Tibial nerve (tissue), 4 donors: ENCODE data around the gene DOK3. TPM values are rescaled to one million over a fixed set of nuclear protein-coding genes. Genes with fewer than 3 reads are reported as not detected.
A peak's percentile ranks its signal among the peaks of the same experiment; 100 is the strongest.

Experiments used
- DNase-seq, 2 donors: peaks; one replicate each; pipeline ENCODE4 v3.0.0-alpha.2; 2019; ENCODE audit warnings: low spot score in 2 of 2
- H3K27ac ChIP-seq, 4 donors: fragments of 200-600 bp; sonication (generic) in 3 of 4; one replicate each; pipeline ENCODE4 v1.5.1; 2017 to 2019; ENCODE audit warnings: mild to moderate bottlenecking in 1 of 4
- H3K27me3 ChIP-seq, 2 donors: fragments of 200-600 bp; sonication (generic) in 1 of 2; one replicate each; pipeline versions ENCODE4 v1.5.1 to v1.6.0; 2017 to 2019
- H3K36me3 ChIP-seq, 3 donors: fragments of 200-600 bp; sonication (generic); one replicate each; pipeline ENCODE4 v1.5.1; 2018 to 2019
- H3K4me1 ChIP-seq, 4 donors: fragments of 200-600 bp; sonication (generic) in 3 of 4; one replicate each; pipeline ENCODE4 v1.5.1; 2017 to 2019
- H3K4me3 ChIP-seq, 4 donors: fragments of 200-600 bp; sonication (generic) in 3 of 4; one replicate each; pipeline ENCODE4 v1.5.1; 2017 to 2019; ENCODE audit warnings: mild to moderate bottlenecking in 1 of 4, moderate library complexity in 1 of 4
- H3K9me3 ChIP-seq, 4 donors: fragments of 200-600 bp; sonication (generic) in 3 of 4; one replicate each; pipeline ENCODE4 v1.5.1; 2017 to 2019
- EP300 ChIP-seq, 2 donors: sonication (generic); formaldehyde crosslinking; IDR thresholded peaks; one replicate each; pipeline ENCODE4 v1.6.1; 2017; ENCODE audit warnings: antibody characterized with exemption in 2 of 2, mild to moderate bottlenecking in 1 of 2
- POLR2A ChIP-seq, 2 donors: fragments of 450-650 bp; IDR thresholded peaks; one replicate each; pipeline ENCODE4 v1.6.1; 2017; ENCODE audit warnings: antibody characterized with exemption in 2 of 2, mild to moderate bottlenecking in 2 of 2, moderate library complexity in 2 of 2
- WGBS, 2 donors: methylation state at CpG; one replicate each; pipeline ENCODE4 v1.1.5; 2018; 5-methylcytosine and 5-hydroxymethylcytosine counted together
- total RNA-seq, 4 donors: library from RNA; depleted of rRNA; stranded (reverse); fragments of >200 nt; gene quantifications; one replicate each; pipeline ENCODE4 v1.1.0, GENCODE V29; 2016
- TF ChIP-seq, protein P1 (sequence below), 5 experiments: fragments of 200-600 bp in 3 of 5; fragments of 450-650 bp in 2 of 5; sonication (generic) in 3 of 5; IDR thresholded peaks; one replicate each; pipeline ENCODE4 v1.5.1; 2016 to 2019; ENCODE audit warnings: antibody characterized with exemption in 5 of 5, mild to moderate bottlenecking in 3 of 5, moderate library complexity in 2 of 5

DOK3 gene
- total RNA-seq, 4 donors from 2014 or later = 7.8 to 20.1 (median 11.5) TPM

GRCh38 chr5:177510567-177511053 is 984 bp upstream of the DOK3 start:
- H3K36me3 ChIP-seq = peaks cover 2 to 59% (median 13%) of the 10 kb centered on the region in 3 donors

GRCh38 chr5:177509991-177510566 is 453 bp upstream of the DOK3 start:
- no peak for DNase-seq
- peaks cover 0 to 25% (median 2%) of the 10 kb centered on the region in 4 donors for H3K4me1 ChIP-seq
- no peaks in the 10 kb centered on the region for H3K27me3 ChIP-seq
- TF ChIP-seq EP300 (IDR thresholded peaks at IDR 0.05) (no peak), POLR2A (IDR thresholded peaks at IDR 0.05) (no peak)
- TF ChIP-seq, protein P1, sequence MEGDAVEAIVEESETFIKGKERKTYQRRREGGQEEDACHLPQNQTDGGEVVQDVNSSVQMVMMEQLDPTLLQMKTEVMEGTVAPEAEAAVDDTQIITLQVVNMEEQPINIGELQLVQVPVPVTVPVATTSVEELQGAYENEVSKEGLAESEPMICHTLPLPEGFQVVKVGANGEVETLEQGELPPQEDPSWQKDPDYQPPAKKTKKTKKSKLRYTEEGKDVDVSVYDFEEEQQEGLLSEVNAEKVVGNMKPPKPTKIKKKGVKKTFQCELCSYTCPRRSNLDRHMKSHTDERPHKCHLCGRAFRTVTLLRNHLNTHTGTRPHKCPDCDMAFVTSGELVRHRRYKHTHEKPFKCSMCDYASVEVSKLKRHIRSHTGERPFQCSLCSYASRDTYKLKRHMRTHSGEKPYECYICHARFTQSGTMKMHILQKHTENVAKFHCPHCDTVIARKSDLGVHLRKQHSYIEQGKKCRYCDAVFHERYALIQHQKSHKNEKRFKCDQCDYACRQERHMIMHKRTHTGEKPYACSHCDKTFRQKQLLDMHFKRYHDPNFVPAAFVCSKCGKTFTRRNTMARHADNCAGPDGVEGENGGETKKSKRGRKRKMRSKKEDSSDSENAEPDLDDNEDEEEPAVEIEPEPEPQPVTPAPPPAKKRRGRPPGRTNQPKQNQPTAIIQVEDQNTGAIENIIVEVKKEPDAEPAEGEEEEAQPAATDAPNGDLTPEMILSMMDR (IDR thresholded peaks at IDR 0.05) = no peak
- H3K9me3 ChIP-seq = no peaks in the 10 kb centered on the region
- peak overlapping the region in 3 of 4 donors; percentile 22 to 45 (median 37) for H3K4me3 ChIP-seq
- H3K36me3 ChIP-seq = peaks cover 2 to 58% (median 13%) of the 10 kb centered on the region in 3 donors
- WGBS, 2 donors = 59 to 68% methylated on average over 10 to 11 of the region's 11 CpGs
- peak overlapping the region in 3 of 4 donors; percentile 63 to 71 (median 68) for H3K27ac ChIP-seq

More at GRCh38 chr5:177510567-177511053, 984 bp upstream of the DOK3 start:
- no peak for DNase-seq
- TF ChIP-seq POLR2A (IDR thresholded peaks at IDR 0.05) = no peak
- H3K27me3 ChIP-seq = no peaks in the 10 kb centered on the region
- H3K9me3 ChIP-seq = no peaks in the 10 kb centered on the region
- H3K4me1 ChIP-seq = peaks cover 3 to 30% (median 6%) of the 10 kb centered on the region in 4 donors
- H3K27ac ChIP-seq = peak overlapping the region in 2 of 4 donors; percentile 69 to 71
- H3K4me3 ChIP-seq = no peak overlapping the region
- WGBS, 2 donors = 85 to 93% methylated on average over 15 of the region's 15 CpGs

DNA sequence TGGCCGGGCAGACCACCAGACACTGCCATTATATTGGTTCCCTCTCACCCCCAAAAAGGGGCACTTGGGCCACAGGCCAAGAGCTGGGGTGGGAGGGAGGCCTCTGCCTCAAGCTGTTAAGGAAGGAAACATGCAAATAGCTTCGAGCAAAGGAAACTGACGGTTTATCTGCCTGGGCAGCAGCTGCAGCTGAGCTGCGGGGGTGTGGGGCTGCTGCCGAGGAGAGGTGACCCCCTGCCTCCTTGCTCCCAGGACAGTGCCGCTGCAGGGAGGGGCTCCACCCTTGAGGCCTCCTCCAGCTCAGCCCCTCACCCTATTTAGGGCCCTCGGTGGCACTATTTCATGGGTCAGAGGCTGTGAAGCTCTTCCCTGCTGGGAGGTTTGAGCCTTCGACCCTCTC is 789 bp downstream of the DOK3 start:
- no peaks in the 10 kb centered on the region for H3K27me3 ChIP-seq
- 49 to 59% methylated on average over 8 of the region's 8 CpGs for WGBS, 2 donors
- peak overlapping the region; percentile 20 to 45 (median 30) for H3K4me3 ChIP-seq
- no peaks in the 10 kb centered on the region for H3K9me3 ChIP-seq
- H3K36me3 ChIP-seq = peaks cover 3 to 58% (median 13%) of the 10 kb centered on the region in 3 donors
- TF ChIP-seq, protein P1 (IDR thresholded peaks at IDR 0.05) = no peak
- no peak for TF ChIP-seq POLR2A (IDR thresholded peaks at IDR 0.05)
- no peak for TF ChIP-seq EP300 (IDR thresholded peaks at IDR 0.05)
- peak overlapping the region in 3 of 4 donors; percentile 63 to 71 (median 68) for H3K27ac ChIP-seq
- no peak for DNase-seq
- H3K4me1 ChIP-seq = peaks cover 0 to 16% (median 2%) of the 10 kb centered on the region in 4 donors

DNA sequence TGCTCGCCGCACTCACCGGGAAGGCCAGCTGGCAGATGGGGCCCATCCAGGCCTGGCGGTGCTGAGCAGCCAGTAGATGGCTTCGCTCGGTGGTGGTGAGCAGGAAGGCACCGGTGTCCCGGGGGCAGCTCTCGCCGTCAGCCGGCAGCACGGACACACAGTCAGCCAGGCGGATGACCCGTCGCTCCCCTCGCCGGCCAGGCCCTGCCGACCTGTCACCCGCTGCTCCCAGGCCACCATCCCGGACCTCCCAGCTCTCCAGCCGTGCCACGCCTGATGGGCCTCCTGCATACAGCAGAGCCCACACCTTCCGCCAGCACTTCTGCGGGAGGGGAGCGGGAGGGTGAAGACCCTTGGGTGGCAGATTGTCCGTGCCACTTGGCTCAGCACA is 1.4 kb downstream of the DOK3 start:
- WGBS, 2 donors = 85 to 87% methylated on average over 7 to 22 of the region's 26 CpGs
- H3K4me3 ChIP-seq = peak overlapping the region in 3 of 4 donors; percentile 22 to 45 (median 37)
- peak overlapping the region in 1 of 4 donors; percentile 71 for H3K27ac ChIP-seq
- H3K36me3 ChIP-seq = peaks cover 2 to 54% (median 13%) of the 10 kb centered on the region in 3 donors
- TF ChIP-seq EP300 (IDR thresholded peaks at IDR 0.05) = no peak
- TF ChIP-seq, protein P1 (IDR thresholded peaks at IDR 0.05) = no peak
- TF ChIP-seq POLR2A (IDR thresholded peaks at IDR 0.05) = no peak
- peaks cover 0 to 16% (median 2%) of the 10 kb centered on the region in 4 donors for H3K4me1 ChIP-seq
- no peaks in the 10 kb centered on the region for H3K9me3 ChIP-seq
- H3K27me3 ChIP-seq = no peaks in the 10 kb centered on the region
- DNase-seq = no peak

DNA sequence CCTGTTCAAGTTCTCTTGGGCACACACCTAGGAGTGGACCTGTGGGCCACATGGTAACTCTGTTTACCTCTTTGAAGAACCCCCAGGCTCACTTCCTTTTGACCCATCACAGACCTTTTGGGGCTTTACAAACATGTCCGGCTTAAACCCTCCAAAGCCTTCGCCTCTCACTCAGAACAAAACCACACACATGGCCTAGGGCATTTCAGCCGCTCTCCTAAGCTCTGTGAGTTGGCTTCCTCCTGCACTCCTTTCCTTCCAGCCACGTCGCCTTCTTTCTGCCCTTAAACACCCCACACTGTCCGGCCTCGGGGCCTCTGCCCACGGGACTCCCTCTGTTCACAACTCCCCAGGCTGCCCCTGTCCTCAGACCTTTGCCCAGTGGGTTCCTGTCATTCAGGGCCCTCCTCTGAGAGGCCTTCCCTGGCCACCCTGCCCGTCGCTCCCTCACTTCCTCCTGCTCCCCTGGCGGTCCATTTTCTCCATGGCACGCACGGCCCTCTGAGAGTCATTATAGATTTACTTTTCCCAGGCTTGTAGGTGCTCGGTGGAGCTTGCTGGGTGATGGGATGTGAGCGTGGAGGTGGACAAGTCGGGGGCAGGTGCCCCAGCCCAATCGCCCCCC is 1.9 kb downstream of the DOK3 start:
- DNase-seq = no peak
- Histone ChIP-seq H3K27ac (no peak overlapping the region), H3K27me3 (no peaks in the 10 kb centered on the region), H3K4me3 (peak overlapping the region in 1 of 4 donors; percentile 45), H3K36me3 (peaks cover 2 to 49% (median 9%) of the 10 kb centered on the region in 3 donors), H3K4me1 (peaks cover 0 to 19% (median 2%) of the 10 kb centered on the region in 4 donors), H3K9me3 (no peaks in the 10 kb centered on the region)
- TF ChIP-seq EP300 (IDR thresholded peaks at IDR 0.05) = no peak
- TF ChIP-seq, protein P1 (IDR thresholded peaks at IDR 0.05) = no peak
- no peak for TF ChIP-seq POLR2A (IDR thresholded peaks at IDR 0.05)
- WGBS, 2 donors = 74 to 79% methylated on average over 17 of the region's 17 CpGs
